ENCODE results near the gene AQP4.

GRCh38 chr18:26863122-26863879, 2.2 kb downstream of the AQP4 start:
- TF ChIP-seq CTCF (IDR thresholded peaks at IDR 0.05), result no peak
- no peak for TF ChIP-seq POLR2A (IDR thresholded peaks at IDR 0.05)
